ENCODE measurements around the gene TSPAN9. TPM values are rescaled to one million over a fixed set of nuclear protein-coding genes. Genes with fewer than 3 reads are reported as not detected.

Gene TSPAN9
- polyA plus RNA-seq, 3 donors = 0.15 to 0.34 (median 0.25) TPM

DNA sequence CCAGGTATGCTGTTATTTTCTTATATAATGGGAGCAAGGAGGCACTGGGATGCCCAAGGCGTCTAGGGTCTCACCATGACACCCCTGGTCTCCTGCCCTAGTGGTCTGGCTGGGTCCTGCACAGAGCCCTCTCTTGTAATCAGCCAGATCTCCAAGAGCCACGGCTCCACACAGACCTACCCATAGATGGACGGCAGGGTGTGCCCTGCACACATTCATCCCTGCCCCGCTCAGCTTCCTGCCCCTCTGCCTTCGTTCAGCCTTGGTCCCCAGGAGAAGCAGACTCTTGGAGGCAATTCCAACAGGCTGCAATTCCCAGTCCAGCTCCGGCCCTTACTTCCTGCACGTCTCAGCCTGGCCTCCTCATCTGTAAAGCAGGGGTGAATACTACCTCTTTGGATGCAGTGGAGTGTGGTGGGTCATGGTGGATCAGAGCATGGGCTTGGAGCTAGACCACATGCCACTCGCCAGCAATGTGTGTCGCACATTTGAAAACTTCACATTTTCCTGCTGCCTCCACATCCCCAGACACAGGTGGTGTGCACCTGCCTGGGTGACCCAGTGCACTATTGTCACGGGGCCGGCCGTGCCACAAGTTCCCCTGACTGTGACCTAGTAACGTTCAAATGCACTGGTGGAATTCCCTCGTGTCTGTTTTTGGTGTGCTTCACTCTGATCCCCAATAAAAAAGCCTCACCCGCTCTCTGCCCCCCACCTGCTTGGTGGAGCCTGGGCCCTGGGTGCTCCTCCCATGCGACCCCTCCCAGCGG, 242.7 kb downstream of the TSPAN9 start:
- DNase-seq = no peak
- Histone ChIP-seq H3K36me3 (replicated peaks in 1 of 2; ENCODE audit: control insufficient read depth in 1 of 2, insufficient read depth in 2 of 2, low read length in 2 of 2) (no peaks in the 10 kb centered on the region), H3K4me3 (replicated peaks in 1 of 3; ENCODE audit: low read depth in 2 of 3, low read length in 3 of 3) (no peak overlapping the region), H2AFZ (ENCODE audit: insufficient read depth, low read depth, low read length, poor library complexity, severe bottlenecking) (no peak overlapping the region), H3K4me1 (ENCODE audit: control insufficient read depth in 1 of 2, insufficient read depth in 2 of 2, low read length in 2 of 2) (peaks cover 0 to 5% of the 10 kb centered on the region in 2 donors), H3K79me2 (ENCODE audit: insufficient read depth, low read length) (no peaks in the 10 kb centered on the region), H3K27me3 (ENCODE audit: control insufficient read depth in 2 of 2, insufficient read depth in 2 of 2, low read length in 2 of 2) (no peaks in the 10 kb centered on the region), H4K20me1 (ENCODE audit: insufficient read depth, low read length) (no peaks in the 10 kb centered on the region), H3K9ac (ENCODE audit: insufficient read depth, low read length, poor library complexity, severe bottlenecking) (no peak overlapping the region), H3K4me2 (replicated peaks; ENCODE audit: extremely low read depth, low read length, poor library complexity, severe bottlenecking) (no peak overlapping the region), H3K27ac (ENCODE audit: low read depth in 1 of 2, low read length in 2 of 2) (no peak overlapping the region), H3K9me3 (replicated peaks in 1 of 2; ENCODE audit: control insufficient read depth in 1 of 2, insufficient read depth in 1 of 2, low read length in 2 of 2) (no peaks in the 10 kb centered on the region)
- WGBS (ENCODE audit: insufficient coverage) = 79% methylated on average over 12 of the region's 17 CpGs
- Mint-ChIP-seq H3K4me1 (peaks cover 11% of the 10 kb centered on the region), H3K27me3 (ENCODE audit: low read depth in 3 of 3) (peaks cover 10 to 19% (median 16%) of the 10 kb centered on the region in 3 donors), H3K9me3 (peaks cover 0 to 1% (median 0%) of the 10 kb centered on the region in 7 donors), H3K4me3 (no peak overlapping the region), H3K27ac (no peak overlapping the region), H3K36me3 (no peaks in the 10 kb centered on the region)
- TF ChIP-seq, protein P1, sequence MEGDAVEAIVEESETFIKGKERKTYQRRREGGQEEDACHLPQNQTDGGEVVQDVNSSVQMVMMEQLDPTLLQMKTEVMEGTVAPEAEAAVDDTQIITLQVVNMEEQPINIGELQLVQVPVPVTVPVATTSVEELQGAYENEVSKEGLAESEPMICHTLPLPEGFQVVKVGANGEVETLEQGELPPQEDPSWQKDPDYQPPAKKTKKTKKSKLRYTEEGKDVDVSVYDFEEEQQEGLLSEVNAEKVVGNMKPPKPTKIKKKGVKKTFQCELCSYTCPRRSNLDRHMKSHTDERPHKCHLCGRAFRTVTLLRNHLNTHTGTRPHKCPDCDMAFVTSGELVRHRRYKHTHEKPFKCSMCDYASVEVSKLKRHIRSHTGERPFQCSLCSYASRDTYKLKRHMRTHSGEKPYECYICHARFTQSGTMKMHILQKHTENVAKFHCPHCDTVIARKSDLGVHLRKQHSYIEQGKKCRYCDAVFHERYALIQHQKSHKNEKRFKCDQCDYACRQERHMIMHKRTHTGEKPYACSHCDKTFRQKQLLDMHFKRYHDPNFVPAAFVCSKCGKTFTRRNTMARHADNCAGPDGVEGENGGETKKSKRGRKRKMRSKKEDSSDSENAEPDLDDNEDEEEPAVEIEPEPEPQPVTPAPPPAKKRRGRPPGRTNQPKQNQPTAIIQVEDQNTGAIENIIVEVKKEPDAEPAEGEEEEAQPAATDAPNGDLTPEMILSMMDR (IDR thresholded peaks at IDR 0.05) = no peak
- intact Hi-C loops (cut with micrococcal nuclease) = no loop called here

DNA sequence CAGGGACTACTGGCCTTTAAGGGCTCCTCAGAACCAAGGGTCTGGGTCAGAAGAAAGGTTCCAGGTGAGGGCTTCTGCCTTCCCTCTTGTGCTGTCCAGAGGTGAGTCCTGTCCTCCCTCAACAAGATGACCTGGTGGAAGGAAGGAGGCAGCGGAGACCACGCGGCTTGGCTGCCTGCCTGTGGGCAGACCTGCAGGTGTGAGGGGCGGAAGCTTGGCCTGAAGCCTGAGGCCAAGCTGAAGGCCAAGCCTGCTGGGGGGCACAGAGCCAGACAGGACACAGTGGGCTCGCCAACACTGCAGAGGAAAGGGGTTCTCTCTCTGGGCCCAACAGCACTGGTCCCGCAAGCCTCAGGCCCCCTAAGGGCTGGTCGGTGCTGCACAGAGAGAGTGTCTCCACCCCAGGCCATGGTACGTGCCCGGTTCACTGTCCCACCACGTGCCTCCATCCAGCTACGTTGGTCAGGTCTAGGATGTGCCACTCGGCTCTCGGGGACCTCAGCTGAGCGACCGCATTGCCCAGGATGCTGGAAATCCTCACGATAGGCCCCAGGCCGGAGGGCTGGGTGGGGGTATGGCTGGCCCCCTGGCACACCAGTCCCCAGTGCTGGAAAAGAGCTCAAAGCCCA, 243.8 kb downstream of the TSPAN9 start:
- no peak overlapping the region for H3K4me3 ChIP-seq (replicated peaks in 1 of 3; ENCODE audit: low read depth in 2 of 3, low read length in 3 of 3)
- TF ChIP-seq, protein P1 (IDR thresholded peaks at IDR 0.05) = no peak
- no peaks in the 10 kb centered on the region for H3K27me3 ChIP-seq (ENCODE audit: control insufficient read depth in 2 of 2, insufficient read depth in 2 of 2, low read length in 2 of 2)
- no peak overlapping the region for H2AFZ ChIP-seq (ENCODE audit: insufficient read depth, low read depth, low read length, poor library complexity, severe bottlenecking)
- no peaks in the 10 kb centered on the region for H3K36me3 ChIP-seq (replicated peaks in 1 of 2; ENCODE audit: control insufficient read depth in 1 of 2, insufficient read depth in 2 of 2, low read length in 2 of 2)
- H3K79me2 ChIP-seq (ENCODE audit: insufficient read depth, low read length) = no peaks in the 10 kb centered on the region
- no peaks in the 10 kb centered on the region for H3K9me3 ChIP-seq (replicated peaks in 1 of 2; ENCODE audit: control insufficient read depth in 1 of 2, insufficient read depth in 1 of 2, low read length in 2 of 2)
- Mint-ChIP-seq H3K9me3 (peaks cover 0 to 1% (median 0%) of the 10 kb centered on the region in 7 donors), H3K4me1 (peaks cover 11% of the 10 kb centered on the region), H3K27me3 (ENCODE audit: low read depth in 3 of 3) (peaks cover 10 to 16% (median 14%) of the 10 kb centered on the region in 3 donors), H3K36me3 (no peaks in the 10 kb centered on the region), H3K4me3 (no peak overlapping the region), H3K27ac (no peak overlapping the region)
- 93% methylated on average over 17 of the region's 17 CpGs for WGBS (ENCODE audit: insufficient coverage)
- no peak for DNase-seq
- no peak overlapping the region for H3K4me2 ChIP-seq (replicated peaks; ENCODE audit: extremely low read depth, low read length, poor library complexity, severe bottlenecking)
- intact Hi-C loops (cut with micrococcal nuclease) = no loop called here
- H4K20me1 ChIP-seq (ENCODE audit: insufficient read depth, low read length) = no peaks in the 10 kb centered on the region
- no peak overlapping the region for H3K9ac ChIP-seq (ENCODE audit: insufficient read depth, low read length, poor library complexity, severe bottlenecking)
- peaks cover 0 to 5% of the 10 kb centered on the region in 2 donors for H3K4me1 ChIP-seq (ENCODE audit: control insufficient read depth in 1 of 2, insufficient read depth in 2 of 2, low read length in 2 of 2)
- H3K27ac ChIP-seq (ENCODE audit: low read depth in 1 of 2, low read length in 2 of 2) = no peak overlapping the region
